ENCODE results near the gene BAZ2A.

The BAZ2A gene

DNA sequence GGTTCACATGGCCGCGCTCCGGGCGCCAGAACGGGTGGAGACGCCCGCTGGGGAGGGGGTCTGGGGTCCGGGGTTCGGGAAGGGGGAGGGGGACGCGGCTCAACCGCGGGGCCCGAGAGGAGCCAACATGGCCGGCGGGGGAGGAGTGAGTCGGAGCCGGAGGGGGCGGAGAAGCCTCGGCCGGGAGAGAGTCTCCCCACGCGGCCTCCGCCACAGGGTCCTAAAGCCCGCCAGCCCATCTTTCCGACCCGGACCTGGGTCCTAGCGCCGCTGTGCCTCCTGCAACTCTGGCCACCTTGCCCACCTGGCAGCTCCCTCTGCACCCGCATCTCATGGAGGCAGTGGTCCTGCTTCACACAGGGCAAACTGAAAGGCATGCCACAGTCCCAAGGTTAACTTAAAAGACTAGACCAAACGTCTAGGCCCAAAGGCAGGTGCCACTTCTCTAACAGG is at the start of gene BAZ2A (continued):
- TF ChIP-seq, protein P1, sequence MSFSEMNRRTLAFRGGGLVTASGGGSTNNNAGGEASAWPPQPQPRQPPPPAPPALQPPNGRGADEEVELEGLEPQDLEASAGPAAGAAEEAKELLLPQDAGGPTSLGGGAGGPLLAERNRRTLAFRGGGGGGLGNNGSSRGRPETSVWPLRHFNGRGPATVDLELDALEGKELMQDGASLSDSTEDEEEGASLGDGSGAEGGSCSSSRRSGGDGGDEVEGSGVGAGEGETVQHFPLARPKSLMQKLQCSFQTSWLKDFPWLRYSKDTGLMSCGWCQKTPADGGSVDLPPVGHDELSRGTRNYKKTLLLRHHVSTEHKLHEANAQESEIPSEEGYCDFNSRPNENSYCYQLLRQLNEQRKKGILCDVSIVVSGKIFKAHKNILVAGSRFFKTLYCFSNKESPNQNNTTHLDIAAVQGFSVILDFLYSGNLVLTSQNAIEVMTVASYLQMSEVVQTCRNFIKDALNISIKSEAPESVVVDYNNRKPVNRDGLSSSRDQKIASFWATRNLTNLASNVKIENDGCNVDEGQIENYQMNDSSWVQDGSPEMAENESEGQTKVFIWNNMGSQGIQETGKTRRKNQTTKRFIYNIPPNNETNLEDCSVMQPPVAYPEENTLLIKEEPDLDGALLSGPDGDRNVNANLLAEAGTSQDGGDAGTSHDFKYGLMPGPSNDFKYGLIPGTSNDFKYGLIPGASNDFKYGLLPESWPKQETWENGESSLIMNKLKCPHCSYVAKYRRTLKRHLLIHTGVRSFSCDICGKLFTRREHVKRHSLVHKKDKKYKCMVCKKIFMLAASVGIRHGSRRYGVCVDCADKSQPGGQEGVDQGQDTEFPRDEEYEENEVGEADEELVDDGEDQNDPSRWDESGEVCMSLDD (tag by site-specific recombination; IDR thresholded peaks at IDR 0.05): peak; percentile 76
- TF ChIP-seq EGR2 (tag by site-specific recombination; IDR thresholded peaks at IDR 0.05; ENCODE audit: low read depth): peak; percentile 72
- TF ChIP-seq ZBTB20 (tag by site-specific recombination; IDR thresholded peaks at IDR 0.05): 0 out of 2 replicates have a peak, but pooled peaks have one; percentile 18
- TF ChIP-seq, protein P2, sequence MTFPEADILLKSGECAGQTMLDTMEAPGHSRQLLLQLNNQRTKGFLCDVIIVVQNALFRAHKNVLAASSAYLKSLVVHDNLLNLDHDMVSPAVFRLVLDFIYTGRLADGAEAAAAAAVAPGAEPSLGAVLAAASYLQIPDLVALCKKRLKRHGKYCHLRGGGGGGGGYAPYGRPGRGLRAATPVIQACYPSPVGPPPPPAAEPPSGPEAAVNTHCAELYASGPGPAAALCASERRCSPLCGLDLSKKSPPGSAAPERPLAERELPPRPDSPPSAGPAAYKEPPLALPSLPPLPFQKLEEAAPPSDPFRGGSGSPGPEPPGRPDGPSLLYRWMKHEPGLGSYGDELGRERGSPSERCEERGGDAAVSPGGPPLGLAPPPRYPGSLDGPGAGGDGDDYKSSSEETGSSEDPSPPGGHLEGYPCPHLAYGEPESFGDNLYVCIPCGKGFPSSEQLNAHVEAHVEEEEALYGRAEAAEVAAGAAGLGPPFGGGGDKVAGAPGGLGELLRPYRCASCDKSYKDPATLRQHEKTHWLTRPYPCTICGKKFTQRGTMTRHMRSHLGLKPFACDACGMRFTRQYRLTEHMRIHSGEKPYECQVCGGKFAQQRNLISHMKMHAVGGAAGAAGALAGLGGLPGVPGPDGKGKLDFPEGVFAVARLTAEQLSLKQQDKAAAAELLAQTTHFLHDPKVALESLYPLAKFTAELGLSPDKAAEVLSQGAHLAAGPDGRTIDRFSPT (tag by site-specific recombination; IDR thresholded peaks at IDR 0.05): peak; percentile 92
- 0 out of 2 replicates have a peak, but pooled peaks have one; percentile 31 for TF ChIP-seq ZNF610 (tag by site-specific recombination; IDR thresholded peaks at IDR 0.05; ENCODE audit: borderline replicate concordance)
- peak; percentile 90 for TF ChIP-seq ZNF660 (tag by site-specific recombination; IDR thresholded peaks at IDR 0.05)
- TF ChIP-seq ZNF423 (tag by site-specific recombination; IDR thresholded peaks at IDR 0.05): 0 out of 2 replicates have a peak, but pooled peaks have one; percentile 62
- TF ChIP-seq ZBTB21 (tag by site-specific recombination; IDR thresholded peaks at IDR 0.05): peak; percentile 73
- TF ChIP-seq, protein P3, sequence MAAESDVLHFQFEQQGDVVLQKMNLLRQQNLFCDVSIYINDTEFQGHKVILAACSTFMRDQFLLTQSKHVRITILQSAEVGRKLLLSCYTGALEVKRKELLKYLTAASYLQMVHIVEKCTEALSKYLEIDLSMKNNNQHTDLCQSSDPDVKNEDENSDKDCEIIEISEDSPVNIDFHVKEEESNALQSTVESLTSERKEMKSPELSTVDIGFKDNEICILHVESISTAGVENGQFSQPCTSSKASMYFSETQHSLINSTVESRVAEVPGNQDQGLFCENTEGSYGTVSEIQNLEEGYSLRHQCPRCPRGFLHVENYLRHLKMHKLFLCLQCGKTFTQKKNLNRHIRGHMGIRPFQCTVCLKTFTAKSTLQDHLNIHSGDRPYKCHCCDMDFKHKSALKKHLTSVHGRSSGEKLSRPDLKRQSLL (tag by site-specific recombination; IDR thresholded peaks at IDR 0.05): peak; percentile 83
- TF ChIP-seq PRDM1 (tag by site-specific recombination; IDR thresholded peaks at IDR 0.05): peak; percentile 31; the same call in 1 of the 2 replicates
- TF ChIP-seq ZNF16 (tag by site-specific recombination; IDR thresholded peaks at IDR 0.05; ENCODE audit: low read depth): no peak
- peak; percentile 91; the same call in 1 of the 2 replicates for TF ChIP-seq ZSCAN30 (tag by site-specific recombination; IDR thresholded peaks at IDR 0.05)
- no peak for TF ChIP-seq ZSCAN16 (tag by site-specific recombination; IDR thresholded peaks at IDR 0.05)
- TF ChIP-seq ZFP3 (tag by site-specific recombination; IDR thresholded peaks at IDR 0.05; ENCODE audit: low read depth): no peak
- TF ChIP-seq, protein P4, sequence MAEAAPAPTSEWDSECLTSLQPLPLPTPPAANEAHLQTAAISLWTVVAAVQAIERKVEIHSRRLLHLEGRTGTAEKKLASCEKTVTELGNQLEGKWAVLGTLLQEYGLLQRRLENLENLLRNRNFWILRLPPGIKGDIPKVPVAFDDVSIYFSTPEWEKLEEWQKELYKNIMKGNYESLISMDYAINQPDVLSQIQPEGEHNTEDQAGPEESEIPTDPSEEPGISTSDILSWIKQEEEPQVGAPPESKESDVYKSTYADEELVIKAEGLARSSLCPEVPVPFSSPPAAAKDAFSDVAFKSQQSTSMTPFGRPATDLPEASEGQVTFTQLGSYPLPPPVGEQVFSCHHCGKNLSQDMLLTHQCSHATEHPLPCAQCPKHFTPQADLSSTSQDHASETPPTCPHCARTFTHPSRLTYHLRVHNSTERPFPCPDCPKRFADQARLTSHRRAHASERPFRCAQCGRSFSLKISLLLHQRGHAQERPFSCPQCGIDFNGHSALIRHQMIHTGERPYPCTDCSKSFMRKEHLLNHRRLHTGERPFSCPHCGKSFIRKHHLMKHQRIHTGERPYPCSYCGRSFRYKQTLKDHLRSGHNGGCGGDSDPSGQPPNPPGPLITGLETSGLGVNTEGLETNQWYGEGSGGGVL (tag by site-specific recombination; IDR thresholded peaks at IDR 0.05): peak; percentile 69
- peak; percentile 83 for TF ChIP-seq ZFHX2 (tag by site-specific recombination; conservative IDR thresholded peaks at IDR 0.05)
- peak; percentile 81 for TF ChIP-seq ZBTB17 (tag by site-specific recombination; IDR thresholded peaks at IDR 0.05)
- TF ChIP-seq, protein P5, sequence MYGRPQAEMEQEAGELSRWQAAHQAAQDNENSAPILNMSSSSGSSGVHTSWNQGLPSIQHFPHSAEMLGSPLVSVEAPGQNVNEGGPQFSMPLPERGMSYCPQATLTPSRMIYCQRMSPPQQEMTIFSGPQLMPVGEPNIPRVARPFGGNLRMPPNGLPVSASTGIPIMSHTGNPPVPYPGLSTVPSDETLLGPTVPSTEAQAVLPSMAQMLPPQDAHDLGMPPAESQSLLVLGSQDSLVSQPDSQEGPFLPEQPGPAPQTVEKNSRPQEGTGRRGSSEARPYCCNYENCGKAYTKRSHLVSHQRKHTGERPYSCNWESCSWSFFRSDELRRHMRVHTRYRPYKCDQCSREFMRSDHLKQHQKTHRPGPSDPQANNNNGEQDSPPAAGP (tag by site-specific recombination; IDR thresholded peaks at IDR 0.05): peak; percentile 95
- no peak for TF ChIP-seq ZNF248 (tag by site-specific recombination; IDR thresholded peaks at IDR 0.05)
- TF ChIP-seq ZNF335 (tag by site-specific recombination; conservative IDR thresholded peaks at IDR 0.05): peak; percentile 64; the same call in 1 of the 2 replicates
- TF ChIP-seq, protein P6, sequence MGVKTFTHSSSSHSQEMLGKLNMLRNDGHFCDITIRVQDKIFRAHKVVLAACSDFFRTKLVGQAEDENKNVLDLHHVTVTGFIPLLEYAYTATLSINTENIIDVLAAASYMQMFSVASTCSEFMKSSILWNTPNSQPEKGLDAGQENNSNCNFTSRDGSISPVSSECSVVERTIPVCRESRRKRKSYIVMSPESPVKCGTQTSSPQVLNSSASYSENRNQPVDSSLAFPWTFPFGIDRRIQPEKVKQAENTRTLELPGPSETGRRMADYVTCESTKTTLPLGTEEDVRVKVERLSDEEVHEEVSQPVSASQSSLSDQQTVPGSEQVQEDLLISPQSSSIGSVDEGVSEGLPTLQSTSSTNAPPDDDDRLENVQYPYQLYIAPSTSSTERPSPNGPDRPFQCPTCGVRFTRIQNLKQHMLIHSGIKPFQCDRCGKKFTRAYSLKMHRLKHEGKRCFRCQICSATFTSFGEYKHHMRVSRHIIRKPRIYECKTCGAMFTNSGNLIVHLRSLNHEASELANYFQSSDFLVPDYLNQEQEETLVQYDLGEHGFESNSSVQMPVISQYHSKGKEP (tag by site-specific recombination; IDR thresholded peaks at IDR 0.05): peak; percentile 90
- TF ChIP-seq, protein P7, sequence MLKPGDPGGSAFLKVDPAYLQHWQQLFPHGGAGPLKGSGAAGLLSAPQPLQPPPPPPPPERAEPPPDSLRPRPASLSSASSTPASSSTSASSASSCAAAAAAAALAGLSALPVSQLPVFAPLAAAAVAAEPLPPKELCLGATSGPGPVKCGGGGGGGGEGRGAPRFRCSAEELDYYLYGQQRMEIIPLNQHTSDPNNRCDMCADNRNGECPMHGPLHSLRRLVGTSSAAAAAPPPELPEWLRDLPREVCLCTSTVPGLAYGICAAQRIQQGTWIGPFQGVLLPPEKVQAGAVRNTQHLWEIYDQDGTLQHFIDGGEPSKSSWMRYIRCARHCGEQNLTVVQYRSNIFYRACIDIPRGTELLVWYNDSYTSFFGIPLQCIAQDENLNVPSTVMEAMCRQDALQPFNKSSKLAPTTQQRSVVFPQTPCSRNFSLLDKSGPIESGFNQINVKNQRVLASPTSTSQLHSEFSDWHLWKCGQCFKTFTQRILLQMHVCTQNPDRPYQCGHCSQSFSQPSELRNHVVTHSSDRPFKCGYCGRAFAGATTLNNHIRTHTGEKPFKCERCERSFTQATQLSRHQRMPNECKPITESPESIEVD (tag by site-specific recombination; IDR thresholded peaks at IDR 0.05): peak; percentile 16; the same call in 1 of the 2 replicates
- peak; percentile 82 for TF ChIP-seq GLIS1 (tag by site-specific recombination; IDR thresholded peaks at IDR 0.05)
- TF ChIP-seq ZNF24 (tag by site-specific recombination; IDR thresholded peaks at IDR 0.05): peak; percentile 85
- TF ChIP-seq, protein P8, sequence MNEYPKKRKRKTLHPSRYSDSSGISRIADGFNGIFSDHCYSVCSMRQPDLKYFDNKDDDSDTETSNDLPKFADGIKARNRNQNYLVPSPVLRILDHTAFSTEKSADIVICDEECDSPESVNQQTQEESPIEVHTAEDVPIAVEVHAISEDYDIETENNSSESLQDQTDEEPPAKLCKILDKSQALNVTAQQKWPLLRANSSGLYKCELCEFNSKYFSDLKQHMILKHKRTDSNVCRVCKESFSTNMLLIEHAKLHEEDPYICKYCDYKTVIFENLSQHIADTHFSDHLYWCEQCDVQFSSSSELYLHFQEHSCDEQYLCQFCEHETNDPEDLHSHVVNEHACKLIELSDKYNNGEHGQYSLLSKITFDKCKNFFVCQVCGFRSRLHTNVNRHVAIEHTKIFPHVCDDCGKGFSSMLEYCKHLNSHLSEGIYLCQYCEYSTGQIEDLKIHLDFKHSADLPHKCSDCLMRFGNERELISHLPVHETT (tag by site-specific recombination; IDR thresholded peaks at IDR 0.05): peak; percentile 82
- TF ChIP-seq ZNF184 (tag by site-specific recombination; IDR thresholded peaks at IDR 0.05): peak; percentile 93

All from HEK293 (cell line).